C1 segment of cervical spinal cord (tissue), 14 donors: Measurements from ENCODE around the gene CD2AP.
"Not testable (repeated sequence)": the region's sequence is repeated elsewhere in the genome, so short reads cannot be mapped to it uniquely, and the experiment has no call there.

ENCODE experiments used
- DNase-seq, 14 donors: peaks; one replicate each; lab custom pipeline; 2025; lab: John Stamatoyannopoulos, UW

CD2AP gene

GRCh38 chr6:47495954-47496545 is 18.5 kb downstream of the CD2AP start:
- no peak for DNase-seq

- no peak for DNase-seq
Measured at GRCh38 chr6:47496935-47497579, 19.5 kb downstream of the CD2AP start.

- DNase-seq: no peak
Measured at GRCh38 chr6:47502920-47503319, 25.3 kb downstream of the CD2AP start.

GRCh38 chr6:47509937-47510336 is 32.3 kb downstream of the CD2AP start:
- DNase-seq: no peak

GRCh38 chr6:47512872-47513271 is 35.3 kb downstream of the CD2AP start:
- no peak for DNase-seq

- no peak for DNase-seq
Measured at GRCh38 chr6:47519279-47519678, 41.7 kb downstream of the CD2AP start.

- DNase-seq: peak in 1 of 14 donors; percentile 12
Measured at GRCh38 chr6:47520282-47520681, 42.7 kb downstream of the CD2AP start.

- no peak for DNase-seq
Measured at GRCh38 chr6:47521961-47522360, 44.4 kb downstream of the CD2AP start.

- DNase-seq: no peak
Measured at GRCh38 chr6:47524136-47524845, 46.7 kb downstream of the CD2AP start.

- no peak for DNase-seq
Measured at GRCh38 chr6:47525330-47526057, 47.9 kb downstream of the CD2AP start.

- DNase-seq: no peak
Measured at GRCh38 chr6:47527274-47527673, 49.7 kb downstream of the CD2AP start.

- DNase-seq: no peak
Measured at GRCh38 chr6:47529734-47530133, 52.1 kb downstream of the CD2AP start.

- no peak for DNase-seq
Measured at GRCh38 chr6:47532981-47533585, 55.5 kb downstream of the CD2AP start.

GRCh38 chr6:47534063-47534462 is 56.5 kb downstream of the CD2AP start:
- DNase-seq: no peak

GRCh38 chr6:47535316-47536225 is 58.0 kb downstream of the CD2AP start:
- no peak for DNase-seq

GRCh38 chr6:47536816-47537401 is 59.3 kb downstream of the CD2AP start:
- DNase-seq: no peak

- no peak for DNase-seq
Measured at GRCh38 chr6:47545223-47545622, 67.6 kb downstream of the CD2AP start.

- no peak for DNase-seq
Measured at GRCh38 chr6:47551670-47552069, 74.1 kb downstream of the CD2AP start.

- no peak for DNase-seq
Measured at GRCh38 chr6:47552319-47552718, 74.7 kb downstream of the CD2AP start.

- not testable (repeated sequence) for DNase-seq
Measured at GRCh38 chr6:47553243-47553642, 75.7 kb downstream of the CD2AP start.
